Osteocyte (in vitro differentiated cells): ENCODE data around the gene CALM3. TPM values are rescaled to one million over a fixed set of nuclear protein-coding genes. Genes with fewer than 3 reads are reported as not detected.

ENCODE experiments used
- DNase-seq: peaks from one replicate; pipeline ENCODE4 v3.0.0; 2021; ENCODE audit warnings: mixed read lengths; ENCODE audit not compliant: unreplicated experiment; ENCODE audit errors: extremely low spot score
- H3K27ac Mint-ChIP-seq: one replicate; pipeline ENCODE4 v1.8.0; 2021; ENCODE audit warnings: mild to moderate bottlenecking, mixed read lengths; ENCODE audit not compliant: unreplicated experiment
- H3K27me3 Mint-ChIP-seq: one replicate; pipeline ENCODE4 v1.8.0; 2021; ENCODE audit warnings: mixed read lengths; ENCODE audit not compliant: unreplicated experiment
- H3K36me3 Mint-ChIP-seq: one replicate; pipeline ENCODE4 v1.8.0; 2021; ENCODE audit warnings: mixed read lengths; ENCODE audit not compliant: unreplicated experiment
- H3K4me1 Mint-ChIP-seq: one replicate; pipeline ENCODE4 v1.8.0; 2021; ENCODE audit warnings: mixed read lengths; ENCODE audit not compliant: unreplicated experiment
- H3K4me3 Mint-ChIP-seq: one replicate; pipeline ENCODE4 v1.8.0; 2021; ENCODE audit warnings: mild to moderate bottlenecking, moderate library complexity, mixed read lengths; ENCODE audit not compliant: unreplicated experiment
- H3K9me3 Mint-ChIP-seq: one replicate; pipeline ENCODE4 v1.8.0; 2021; ENCODE audit warnings: mixed read lengths; ENCODE audit not compliant: unreplicated experiment
- total RNA-seq: library from RNA; stranded (reverse); gene quantifications from 2 replicates; pipeline ENCODE4 v1.2.1, GENCODE V29; 2021
- TF ChIP-seq, protein P1 (sequence below): fragments of 200-600 bp; sonication (generic); IDR thresholded peaks from 2 replicates; pipeline ENCODE4 v1.5.0; 2021; ENCODE audit warnings: antibody characterized with exemption, mild to moderate bottlenecking, moderate library complexity

CALM3 gene
- total RNA-seq, 1 donor from 2014 or later = 168 TPM

DNA sequence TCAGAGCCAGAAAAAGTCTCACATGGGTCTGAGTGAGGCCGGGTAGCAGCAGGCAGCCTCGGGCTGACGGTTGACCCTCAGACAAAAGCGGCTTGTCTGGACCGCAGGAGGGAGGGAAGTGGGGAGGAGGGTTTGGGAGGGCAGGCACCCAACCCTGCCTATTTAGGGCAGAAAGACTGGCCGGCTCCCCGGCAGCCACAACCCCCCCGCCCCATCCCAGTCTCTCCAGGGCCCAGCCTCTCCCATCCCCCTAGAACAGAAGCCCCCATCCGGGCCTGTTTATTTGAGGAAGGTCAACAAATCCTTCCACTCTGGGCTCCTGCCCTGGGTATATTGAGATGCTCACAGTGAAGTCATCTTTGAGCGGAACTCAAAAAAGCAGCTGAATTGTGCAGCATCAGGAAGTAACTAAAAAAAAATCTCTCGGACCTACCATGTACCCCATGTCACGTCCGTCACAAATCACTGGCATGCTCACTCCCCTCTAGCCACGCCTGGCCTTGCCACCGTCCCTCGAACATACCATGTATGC lies 53.6 kb downstream of the CALM3 start:
- TF ChIP-seq, protein P1, sequence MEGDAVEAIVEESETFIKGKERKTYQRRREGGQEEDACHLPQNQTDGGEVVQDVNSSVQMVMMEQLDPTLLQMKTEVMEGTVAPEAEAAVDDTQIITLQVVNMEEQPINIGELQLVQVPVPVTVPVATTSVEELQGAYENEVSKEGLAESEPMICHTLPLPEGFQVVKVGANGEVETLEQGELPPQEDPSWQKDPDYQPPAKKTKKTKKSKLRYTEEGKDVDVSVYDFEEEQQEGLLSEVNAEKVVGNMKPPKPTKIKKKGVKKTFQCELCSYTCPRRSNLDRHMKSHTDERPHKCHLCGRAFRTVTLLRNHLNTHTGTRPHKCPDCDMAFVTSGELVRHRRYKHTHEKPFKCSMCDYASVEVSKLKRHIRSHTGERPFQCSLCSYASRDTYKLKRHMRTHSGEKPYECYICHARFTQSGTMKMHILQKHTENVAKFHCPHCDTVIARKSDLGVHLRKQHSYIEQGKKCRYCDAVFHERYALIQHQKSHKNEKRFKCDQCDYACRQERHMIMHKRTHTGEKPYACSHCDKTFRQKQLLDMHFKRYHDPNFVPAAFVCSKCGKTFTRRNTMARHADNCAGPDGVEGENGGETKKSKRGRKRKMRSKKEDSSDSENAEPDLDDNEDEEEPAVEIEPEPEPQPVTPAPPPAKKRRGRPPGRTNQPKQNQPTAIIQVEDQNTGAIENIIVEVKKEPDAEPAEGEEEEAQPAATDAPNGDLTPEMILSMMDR = no peak
- no peaks in the 10 kb centered on the region for H3K9me3 Mint-ChIP-seq

DNA sequence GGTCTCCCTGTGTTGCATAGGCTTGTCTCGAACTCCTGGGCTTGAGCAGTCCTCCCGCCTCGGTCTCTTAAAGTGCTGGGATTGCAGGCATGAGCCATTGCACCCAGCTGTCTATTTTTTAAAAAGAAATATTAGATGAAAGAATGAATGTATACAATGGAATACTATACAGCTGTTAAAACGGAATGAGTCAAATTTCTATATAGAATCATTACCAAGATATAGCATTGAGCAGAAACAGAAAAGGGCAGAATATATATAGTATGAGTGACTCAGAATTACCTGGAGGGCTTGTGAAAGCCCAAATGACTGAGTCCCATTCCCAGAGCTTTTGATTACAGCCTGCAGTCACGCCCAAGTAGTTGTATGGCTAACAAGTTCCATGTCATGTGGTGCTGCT lies 55.4 kb downstream of the CALM3 start:
- peaks cover 15% of the 10 kb centered on the region for H3K4me1 Mint-ChIP-seq

More for the DNA sequence above, 53.6 kb downstream of the CALM3 start:
- no peaks in the 10 kb centered on the region for H3K27me3 Mint-ChIP-seq
- H3K4me3 Mint-ChIP-seq = no peak overlapping the region
- H3K36me3 Mint-ChIP-seq = no peaks in the 10 kb centered on the region
- H3K27ac Mint-ChIP-seq = no peak overlapping the region
- H3K4me1 Mint-ChIP-seq = peaks cover 7% of the 10 kb centered on the region
- no peak for DNase-seq

DNA sequence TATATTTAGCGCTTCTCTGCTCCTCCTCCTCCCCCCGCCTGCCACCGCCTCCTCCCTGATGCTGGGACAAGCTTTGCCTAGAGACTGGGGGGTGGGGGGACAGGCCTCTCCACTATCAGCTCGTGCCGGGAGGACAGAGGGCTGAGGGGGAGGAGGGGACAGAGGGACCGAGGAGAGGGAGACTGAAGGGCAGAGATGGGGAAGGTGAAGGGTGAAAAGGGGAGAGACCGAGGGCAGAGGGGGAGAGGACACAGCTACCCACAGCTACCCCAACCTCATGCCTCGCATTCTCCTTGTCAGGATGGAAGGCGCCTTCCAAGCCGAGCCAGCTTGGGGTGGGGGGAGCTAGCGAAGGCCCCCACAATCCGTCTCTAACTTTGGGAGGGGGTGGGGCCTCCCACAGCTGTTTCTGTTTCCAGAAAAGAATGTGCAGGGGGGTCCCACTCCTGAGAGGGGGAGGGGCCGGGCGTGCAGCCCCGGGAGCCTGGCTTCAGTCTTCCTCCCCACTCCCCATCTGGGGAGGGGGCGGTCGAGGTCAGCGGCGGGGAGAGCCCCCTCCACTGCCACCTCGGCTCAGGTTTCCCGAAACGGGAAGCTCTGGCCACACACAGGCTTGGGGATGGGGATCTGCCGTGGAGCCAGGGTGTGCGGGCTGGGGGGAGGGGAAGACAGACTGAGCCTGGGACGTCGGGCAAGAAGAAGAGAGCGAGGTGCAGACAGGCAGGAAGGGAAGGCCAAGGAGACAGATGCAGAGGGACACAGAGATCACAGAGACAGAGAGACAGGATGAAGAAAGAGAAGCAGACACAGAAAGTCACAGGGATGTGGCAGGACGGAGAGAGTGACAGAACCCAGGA lies 58.2 kb downstream of the CALM3 start:
- Mint-ChIP-seq H3K27ac (peak overlapping the region; percentile 32), H3K4me1 (peaks cover 19% of the 10 kb centered on the region), H3K9me3 (no peaks in the 10 kb centered on the region), H3K27me3 (no peaks in the 10 kb centered on the region), H3K4me3 (peak overlapping the region; percentile 76), H3K36me3 (no peaks in the 10 kb centered on the region)
- TF ChIP-seq, protein P1 = no peak
- DNase-seq = no peak

More for the DNA sequence above, 55.4 kb downstream of the CALM3 start:
- DNase-seq = no peak
- Mint-ChIP-seq H3K4me3 (no peak overlapping the region), H3K9me3 (no peaks in the 10 kb centered on the region), H3K36me3 (no peaks in the 10 kb centered on the region), H3K27me3 (no peaks in the 10 kb centered on the region), H3K27ac (no peak overlapping the region)
- TF ChIP-seq, protein P1 = no peak

DNA sequence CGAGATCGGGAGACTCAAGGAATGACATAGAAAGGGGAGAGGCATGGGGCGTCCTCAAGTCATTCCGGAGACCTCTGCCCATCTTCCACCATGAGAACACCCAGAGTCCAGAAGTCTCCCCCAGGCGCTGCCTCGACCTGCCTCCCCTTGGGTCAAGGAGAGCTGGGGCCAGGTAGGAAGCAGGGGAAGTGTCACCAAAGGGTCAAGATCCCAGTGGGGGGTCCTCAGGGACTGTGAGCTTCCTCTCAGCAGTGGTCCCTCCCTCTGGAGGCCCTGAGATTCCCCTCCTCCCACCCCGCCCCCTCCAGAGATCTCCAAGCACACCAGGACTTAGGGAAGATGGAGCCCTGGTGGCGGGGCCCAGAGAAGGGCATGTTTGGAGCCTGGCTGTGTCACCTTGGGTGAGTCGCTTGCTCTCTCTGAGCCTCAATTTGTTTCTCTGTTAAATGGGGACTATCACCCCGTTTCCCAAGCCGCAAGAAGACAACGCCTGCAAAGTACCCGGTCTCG lies 58.9 kb downstream of the CALM3 start:
- TF ChIP-seq, protein P1 = no peak
- no peaks in the 10 kb centered on the region for H3K27me3 Mint-ChIP-seq
- no peaks in the 10 kb centered on the region for H3K36me3 Mint-ChIP-seq
- peak overlapping the region; percentile 32 for H3K27ac Mint-ChIP-seq
- peak overlapping the region; percentile 76 for H3K4me3 Mint-ChIP-seq
- no peak for DNase-seq
- H3K4me1 Mint-ChIP-seq = peaks cover 18% of the 10 kb centered on the region
- H3K9me3 Mint-ChIP-seq = no peaks in the 10 kb centered on the region

Other genes with a start within 250 kb of the CALM3 start
- gene CCDC8, start 187.8 kb upstream of the CALM3 start, total RNA-seq = 34.5 and 35.0 TPM in 2 replicates
- 0.11 TPM in 1 of 2 replicates, not detected in the other for gene PNMA8C, start 172.4 kb upstream of the CALM3 start, total RNA-seq
- 10.3 and 10.8 TPM in 2 replicates for gene PNMA8A, start 129.8 kb upstream of the CALM3 start, total RNA-seq
- 2.5 TPM in 2 replicates for gene PNMA8B, start 105.5 kb upstream of the CALM3 start, total RNA-seq
- gene PTGIR, start 23.8 kb downstream of the CALM3 start, total RNA-seq = 0.31 and 0.38 TPM in 2 replicates
- not detected in 2 replicates for gene GNG8, start 34.9 kb downstream of the CALM3 start, total RNA-seq
- 11.2 and 11.5 TPM in 2 replicates for gene DACT3, start 59.9 kb downstream of the CALM3 start, total RNA-seq
- gene PRKD2, start 115.8 kb downstream of the CALM3 start, total RNA-seq = 41.9 and 43.9 TPM in 2 replicates
- 34.0 and 37.7 TPM in 2 replicates for gene FKRP, start 144.7 kb downstream of the CALM3 start, total RNA-seq
- gene STRN4, start 145.1 kb downstream of the CALM3 start, total RNA-seq = 87.1 and 93.5 TPM in 2 replicates
- 313 and 354 TPM in 2 replicates for gene SLC1A5, start 187.3 kb downstream of the CALM3 start, total RNA-seq
- gene AP2S1, start 249.5 kb downstream of the CALM3 start, total RNA-seq = 226 and 229 TPM in 2 replicates